GM12892 (cell line): ENCODE results near the gene STEAP3.

Experiments
- DNase-seq: peaks from one replicate; pipeline ENCODE4 v3.0.0; 2011; ENCODE audit not compliant: insufficient read length
- FAIRE-seq: peaks from 2 replicates; lab custom pipeline; 2011; peaks lifted over from hg19 to GRCh38; lab: Jason Lieb, UNC
- POLR2A ChIP-seq: IDR thresholded peaks from 2 replicates; pipeline ENCODE4 v1.6.1; 2011; ENCODE audit warnings: low read depth, low read length, control low read depth
- POLR2AphosphoS5 ChIP-seq: IDR thresholded peaks from 2 replicates; pipeline ENCODE4 v1.6.1; 2011; ENCODE audit warnings: low read depth, low read length, control low read depth
- TAF1 ChIP-seq: IDR thresholded peaks from 2 replicates; pipeline ENCODE4 v1.6.1; 2011; ENCODE audit warnings: low read depth, mild to moderate bottlenecking, control low read depth, low read length, borderline replicate concordance

STEAP3 gene

GRCh38 chr2:119220720-119221301 lies 2.8 kb upstream of the STEAP3 start:
- FAIRE-seq (no peak), DNase-seq (no peak)
- TF ChIP-seq POLR2AphosphoS5 (no peak), POLR2A (no peak), TAF1 (no peak)

- DNase-seq (no peak), FAIRE-seq (no peak)
- TF ChIP-seq POLR2A (no peak), TAF1 (no peak), POLR2AphosphoS5 (no peak)
Measured at GRCh38 chr2:119221609-119222008, 2.0 kb upstream of the STEAP3 start.

- no peak for DNase-seq
- no peak for FAIRE-seq
- TF ChIP-seq POLR2AphosphoS5 = no peak
- no peak for TF ChIP-seq TAF1
- TF ChIP-seq POLR2A = no peak
Measured at GRCh38 chr2:119222213-119222612, 1.4 kb upstream of the STEAP3 start.

- FAIRE-seq = no peak
- no peak for DNase-seq
- no peak for TF ChIP-seq POLR2AphosphoS5
- TF ChIP-seq POLR2A = no peak
- no peak for TF ChIP-seq TAF1
Measured at GRCh38 chr2:119222863-119223520, 642 bp upstream of the STEAP3 start.

- FAIRE-seq (no peak), DNase-seq (no peak)
- no peak for TF ChIP-seq TAF1
- no peak for TF ChIP-seq POLR2A
- no peak for TF ChIP-seq POLR2AphosphoS5
Measured at GRCh38 chr2:119224391-119225104, 914 bp downstream of the STEAP3 start.

GRCh38 chr2:119225105-119225865 lies 1.7 kb downstream of the STEAP3 start:
- TF ChIP-seq POLR2A (no peak), TAF1 (no peak), POLR2AphosphoS5 (no peak)

GRCh38 chr2:119225926-119226325 lies 2.3 kb downstream of the STEAP3 start:
- DNase-seq (no peak), FAIRE-seq (no peak)
- TF ChIP-seq POLR2A (no peak), TAF1 (no peak), POLR2AphosphoS5 (no peak)

More at GRCh38 chr2:119225105-119225865, 1.7 kb downstream of the STEAP3 start:
- FAIRE-seq (peak; percentile 56), DNase-seq (no peak)

- FAIRE-seq = no peak
- DNase-seq = no peak
- TF ChIP-seq TAF1 = no peak
- TF ChIP-seq POLR2A = no peak
- no peak for TF ChIP-seq POLR2AphosphoS5
Measured at GRCh38 chr2:119227346-119227745, 3.7 kb downstream of the STEAP3 start.

- DNase-seq (no peak), FAIRE-seq (no peak)
- TF ChIP-seq TAF1 (no peak), POLR2A (no peak), POLR2AphosphoS5 (no peak)
Measured at GRCh38 chr2:119228136-119228535, 4.5 kb downstream of the STEAP3 start.

- DNase-seq (no peak), FAIRE-seq (no peak)
- TF ChIP-seq TAF1 (no peak), POLR2AphosphoS5 (no peak), POLR2A (no peak)
Measured at GRCh38 chr2:119228964-119229363, 5.3 kb downstream of the STEAP3 start.

GRCh38 chr2:119229716-119230115 lies 6.1 kb downstream of the STEAP3 start:
- FAIRE-seq = no peak
- DNase-seq = no peak
- TF ChIP-seq POLR2AphosphoS5 (no peak), POLR2A (no peak), TAF1 (no peak)
